Fibroblast of lung (primary cell): ENCODE data around the gene PLEKHH3. TPM values are rescaled to one million over a fixed set of nuclear protein-coding genes. Genes with fewer than 3 reads are reported as not detected.

Source experiments
- DNase-seq, 2 donors: peaks; one replicate each; pipeline versions ENCODE4 v3.0.0 to v3.0.0-alpha.2; 2010; ENCODE audit warnings: low read depth in 2 of 2
- H2AFZ ChIP-seq: 2 replicates; pipeline ENCODE4 v1.5.1; 2012; ENCODE audit warnings: low read length, control low read depth, inconsistent platforms
- H3K27ac ChIP-seq: 2 replicates; pipeline ENCODE4 v1.5.1; 2011; ENCODE audit warnings: low read length, control low read depth; ENCODE audit not compliant: insufficient read depth
- H3K27me3 ChIP-seq: 2 replicates; pipeline ENCODE4 v1.5.1; 2011; ENCODE audit warnings: mild to moderate bottlenecking, low read length; ENCODE audit not compliant: control insufficient read depth, insufficient read depth
- H3K36me3 ChIP-seq: 2 replicates; pipeline ENCODE4 v1.5.1; 2011; ENCODE audit warnings: low read length; ENCODE audit not compliant: control insufficient read depth, insufficient read depth
- H3K4me1 ChIP-seq: 2 replicates; pipeline ENCODE4 v1.5.1; 2011; ENCODE audit warnings: low read length; ENCODE audit not compliant: control insufficient read depth, insufficient read depth; ENCODE audit errors: extremely low read depth
- H3K4me2 ChIP-seq: 2 replicates; pipeline ENCODE4 v1.5.1; 2011; ENCODE audit warnings: low read length, control low read depth; ENCODE audit not compliant: insufficient read depth; ENCODE audit errors: extremely low read depth
- H3K4me3 ChIP-seq, 4 experiments: fragments of 200-600 bp in 1 of 4; sonication (generic) in 1 of 4; replicated peaks in 1 of 4; 2 replicates each; pipeline ENCODE4 v1.5.1; 2011 to 2016; ENCODE audit warnings: low read length in 4 of 4, low read depth in 3 of 4, mild to moderate bottlenecking in 3 of 4, control low read depth in 2 of 4, inconsistent platforms in 1 of 4, mixed read lengths in 1 of 4; ENCODE audit not compliant: insufficient read depth in 1 of 4; ENCODE audit errors: control extremely low read depth in 1 of 4
- H3K79me2 ChIP-seq: 2 replicates; pipeline ENCODE4 v1.5.1; 2012; ENCODE audit warnings: mild to moderate bottlenecking, low read length, inconsistent platforms; ENCODE audit not compliant: control insufficient read depth, insufficient read depth
- H3K9ac ChIP-seq: 2 replicates; pipeline ENCODE4 v1.5.1; 2011; ENCODE audit warnings: mild to moderate bottlenecking, low read length, control low read depth; ENCODE audit not compliant: insufficient read depth
- H3K9me3 ChIP-seq: 2 replicates; pipeline ENCODE4 v1.5.1; 2012; ENCODE audit warnings: low read depth, low read length; ENCODE audit not compliant: control insufficient read depth, insufficient read depth
- H4K20me1 ChIP-seq: 2 replicates; pipeline ENCODE4 v1.5.1; 2011; ENCODE audit warnings: low read length; ENCODE audit not compliant: control insufficient read depth, insufficient read depth; ENCODE audit errors: extremely low read depth
- EZH2 ChIP-seq: IDR thresholded peaks from 2 replicates; pipeline ENCODE4 v1.5.1; 2012; ENCODE audit warnings: low read length, control low read depth, mild to moderate bottlenecking; ENCODE audit errors: missing control alignments
- polyA plus RNA-seq, 2 donors: library from polyadenylated mRNA; depleted of rRNA in 1 of 2; stranded (reverse) in 1 of 2; unstranded in 1 of 2; fragments of >200 nt; gene quantifications; 2 replicates each; pipeline ENCODE4 v1.2.1, GENCODE V29; 2011 to 2012; ENCODE audit warnings: missing spikeins in 1 of 2
- total RNA-seq: library from RNA; depleted of rRNA; stranded (reverse); fragments of >200 nt; gene quantifications from 2 replicates; pipeline ENCODE4 v1.2.1, GENCODE V29; 2014
- TF ChIP-seq, protein P1 (sequence below), 2 donors: IDR thresholded peaks in 1 of 2; conservative IDR thresholded peaks in 1 of 2; 1 replicate in 1 of 2; 2 replicates in 1 of 2; pipeline ENCODE4 v1.5.1; 2011 to 2012; ENCODE audit warnings: low read length in 2 of 2, control low read depth in 1 of 2, inconsistent platforms in 1 of 2, low read depth in 1 of 2, mild to moderate bottlenecking in 1 of 2

The PLEKHH3 gene
- total and polyA plus RNA-seq, 2 donors (not counting 1 experiment from before 2014, with no cell fraction given): 2.3 to 24.6 TPM

DNA sequence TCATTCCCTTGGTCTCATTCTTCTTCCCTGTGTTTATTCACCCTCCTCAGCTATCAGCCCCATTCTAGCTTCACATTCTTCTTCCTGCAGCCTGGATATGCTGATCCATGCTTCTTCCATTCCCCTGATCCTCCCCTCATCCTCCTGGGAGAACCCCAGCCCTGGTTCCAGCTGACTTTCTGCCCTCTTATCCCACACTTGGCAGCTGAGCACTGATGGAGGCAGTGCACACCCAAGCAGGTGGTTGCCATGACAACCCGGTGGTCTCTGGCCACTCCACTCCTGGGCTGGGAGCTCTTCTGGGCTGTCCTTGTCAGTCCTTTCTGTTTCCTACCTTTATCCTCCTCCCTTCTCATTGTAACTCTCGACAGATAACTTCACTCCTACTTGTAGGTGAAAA, 34.5 kb downstream of the PLEKHH3 start:
- no peak overlapping the region for H3K4me2 ChIP-seq
- H4K20me1 ChIP-seq: no peaks in the 10 kb centered on the region
- H3K4me3 ChIP-seq: no peak overlapping the region
- H3K9ac ChIP-seq: no peak overlapping the region
- no peak for DNase-seq
- no peak overlapping the region for H2AFZ ChIP-seq
- H3K36me3 ChIP-seq: no peaks in the 10 kb centered on the region
- peaks cover 10% of the 10 kb centered on the region for H3K27me3 ChIP-seq
- no peak overlapping the region for H3K27ac ChIP-seq
- H3K9me3 ChIP-seq: no peaks in the 10 kb centered on the region
- H3K4me1 ChIP-seq: no peaks in the 10 kb centered on the region
- TF ChIP-seq EZH2: no peak
- TF ChIP-seq, protein P1, sequence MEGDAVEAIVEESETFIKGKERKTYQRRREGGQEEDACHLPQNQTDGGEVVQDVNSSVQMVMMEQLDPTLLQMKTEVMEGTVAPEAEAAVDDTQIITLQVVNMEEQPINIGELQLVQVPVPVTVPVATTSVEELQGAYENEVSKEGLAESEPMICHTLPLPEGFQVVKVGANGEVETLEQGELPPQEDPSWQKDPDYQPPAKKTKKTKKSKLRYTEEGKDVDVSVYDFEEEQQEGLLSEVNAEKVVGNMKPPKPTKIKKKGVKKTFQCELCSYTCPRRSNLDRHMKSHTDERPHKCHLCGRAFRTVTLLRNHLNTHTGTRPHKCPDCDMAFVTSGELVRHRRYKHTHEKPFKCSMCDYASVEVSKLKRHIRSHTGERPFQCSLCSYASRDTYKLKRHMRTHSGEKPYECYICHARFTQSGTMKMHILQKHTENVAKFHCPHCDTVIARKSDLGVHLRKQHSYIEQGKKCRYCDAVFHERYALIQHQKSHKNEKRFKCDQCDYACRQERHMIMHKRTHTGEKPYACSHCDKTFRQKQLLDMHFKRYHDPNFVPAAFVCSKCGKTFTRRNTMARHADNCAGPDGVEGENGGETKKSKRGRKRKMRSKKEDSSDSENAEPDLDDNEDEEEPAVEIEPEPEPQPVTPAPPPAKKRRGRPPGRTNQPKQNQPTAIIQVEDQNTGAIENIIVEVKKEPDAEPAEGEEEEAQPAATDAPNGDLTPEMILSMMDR (conservative IDR thresholded peaks at IDR 0.05 in 1 of 2, IDR thresholded peaks at IDR 0.05 in 1 of 2; ENCODE audit: low read depth in 1 of 2, low read length in 2 of 2): no peak
- no peaks in the 10 kb centered on the region for H3K79me2 ChIP-seq

DNA sequence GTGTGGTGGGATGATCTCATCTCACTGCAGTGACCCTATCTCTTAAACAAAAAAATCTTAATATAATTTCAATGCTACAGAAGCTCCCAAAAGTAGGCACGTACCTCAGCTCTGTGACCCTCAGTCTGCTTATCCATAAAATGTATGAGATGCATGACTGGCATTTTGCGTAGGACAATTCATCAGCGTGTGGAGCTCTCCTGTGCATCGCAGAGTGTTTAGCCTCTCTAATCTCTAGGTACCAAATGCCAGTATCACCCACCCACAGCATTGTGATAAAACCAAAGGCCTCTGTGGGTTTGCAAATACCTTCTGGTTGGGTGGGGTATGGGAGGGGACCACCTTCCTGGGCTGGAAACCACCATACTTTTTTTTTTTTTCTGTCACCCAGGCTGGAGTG, 36.7 kb downstream of the PLEKHH3 start:
- Histone ChIP-seq H3K27ac (no peak overlapping the region), H3K9me3 (no peaks in the 10 kb centered on the region), H3K4me3 (no peak overlapping the region), H3K79me2 (no peaks in the 10 kb centered on the region), H3K9ac (no peak overlapping the region), H3K4me2 (no peak overlapping the region), H2AFZ (no peak overlapping the region), H4K20me1 (no peaks in the 10 kb centered on the region), H3K27me3 (peaks cover 5% of the 10 kb centered on the region), H3K4me1 (no peaks in the 10 kb centered on the region), H3K36me3 (no peaks in the 10 kb centered on the region)
- TF ChIP-seq, protein P1 (conservative IDR thresholded peaks at IDR 0.05 in 1 of 2, IDR thresholded peaks at IDR 0.05 in 1 of 2; ENCODE audit: low read depth in 1 of 2, low read length in 2 of 2): no peak
- no peak for TF ChIP-seq EZH2
- DNase-seq: no peak

DNA sequence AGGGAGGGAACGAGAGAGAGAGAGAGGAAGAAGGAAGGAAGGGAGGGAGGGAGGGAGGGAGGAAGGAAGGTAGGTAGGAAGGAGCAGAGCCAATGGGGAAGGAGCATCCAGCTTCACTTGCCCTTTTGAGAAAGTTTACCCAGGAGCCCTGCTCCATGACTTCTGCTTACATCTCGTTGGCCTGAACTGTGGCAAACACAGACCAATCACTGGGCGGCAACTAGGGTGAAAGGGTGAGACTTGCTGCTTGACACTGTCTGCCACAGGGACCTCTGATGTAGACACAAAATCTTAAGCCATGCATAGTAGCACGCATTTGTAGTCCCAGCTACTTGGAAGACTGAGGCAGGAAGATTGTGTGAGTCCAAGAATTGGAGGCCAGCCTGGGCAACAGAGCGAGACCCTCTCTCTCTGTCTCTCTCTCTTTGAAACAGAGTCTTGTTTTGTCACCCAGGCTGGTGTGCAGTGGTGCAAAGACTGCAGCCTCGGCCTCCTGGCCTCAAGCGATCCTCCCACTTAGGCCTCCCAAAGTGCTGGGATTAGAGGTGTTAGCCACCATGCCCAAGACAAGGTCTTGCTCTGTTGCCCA, 37.2 kb downstream of the PLEKHH3 start:
- no peak for TF ChIP-seq EZH2
- TF ChIP-seq, protein P1 (conservative IDR thresholded peaks at IDR 0.05 in 1 of 2, IDR thresholded peaks at IDR 0.05 in 1 of 2; ENCODE audit: low read depth in 1 of 2, low read length in 2 of 2): no peak
- H3K9ac ChIP-seq: no peak overlapping the region
- no peaks in the 10 kb centered on the region for H3K4me1 ChIP-seq
- DNase-seq: no peak
- no peaks in the 10 kb centered on the region for H3K36me3 ChIP-seq
- H2AFZ ChIP-seq: no peak overlapping the region
- no peak overlapping the region for H3K4me2 ChIP-seq
- H3K4me3 ChIP-seq: no peak overlapping the region
- H3K27ac ChIP-seq: no peak overlapping the region
- H3K27me3 ChIP-seq: peaks cover 5% of the 10 kb centered on the region
- H3K9me3 ChIP-seq: no peaks in the 10 kb centered on the region
- no peaks in the 10 kb centered on the region for H4K20me1 ChIP-seq
- H3K79me2 ChIP-seq: no peaks in the 10 kb centered on the region
